ENCODE results near the gene C3orf18.

GRCh38 chr3:50534681-50535330, 32.7 kb downstream of the C3orf18 start:
- TF ChIP-seq POLR2A (IDR thresholded peaks at IDR 0.05) (no peak), CTCF (IDR thresholded peaks at IDR 0.05) (no peak), EP300 (IDR thresholded peaks at IDR 0.05; ENCODE audit: low read depth) (no peak)

Data from transverse colon (tissue), 3 donors.